WTC11 (cell line): Measurements from ENCODE around the gene AQP12A. TPM values are rescaled to one million over a fixed set of nuclear protein-coding genes. Genes with fewer than 3 reads are reported as not detected.

Experiments used
- ATAC-seq: fragments of 200-7000 bp; cut with Tn5 transposase; 2 replicates; pipeline ENCODE4 v1.10.0; 2021; ENCODE audit warnings: mild to moderate bottlenecking, moderate library complexity
- CTCF ChIA-PET: fragments of 300-600 bp; sonication (Branson Sonifier 250); formaldehyde crosslinking; loops from one replicate; lab custom pipeline; 2021; ENCODE audit warnings: antibody characterized with exemption; lab: Charles Lee
- POLR2A ChIA-PET: fragments of 350-600 bp; sonication (Branson Sonifier 250); formaldehyde crosslinking; loops from one replicate; lab custom pipeline; 2021; ENCODE audit warnings: antibody characterized with exemption; lab: Charles Lee
- DNase-seq: peaks from one replicate; pipeline ENCODE4 v3.0.0; 2021; ENCODE audit warnings: low spot score
- H3K27ac Mint-ChIP-seq: 2 replicates; pipeline ENCODE4 v1.8.0; 2021; ENCODE audit warnings: mixed read lengths
- H3K27me3 Mint-ChIP-seq: 2 replicates; pipeline ENCODE4 v1.8.0; 2021; ENCODE audit warnings: low read depth, mild to moderate bottlenecking, moderate library complexity, mixed read lengths
- H3K36me3 Mint-ChIP-seq: 2 replicates; pipeline ENCODE4 v1.8.0; 2021; ENCODE audit warnings: mixed read lengths
- H3K4me1 Mint-ChIP-seq: 2 replicates; pipeline ENCODE4 v1.8.0; 2022; ENCODE audit warnings: mixed read lengths
- H3K4me3 Mint-ChIP-seq: 2 replicates; pipeline ENCODE4 v1.8.0; 2021; ENCODE audit warnings: mild to moderate bottlenecking, moderate library complexity, mixed read lengths
- H3K9me3 Mint-ChIP-seq: 2 replicates; pipeline ENCODE4 v1.8.0; 2021; ENCODE audit warnings: mixed read lengths
- ATF1 ChIP-seq: sonication (generic); formaldehyde crosslinking; IDR thresholded peaks from 2 replicates; pipeline ENCODE4 v1.8.1; 2023; ENCODE audit warnings: mild to moderate bottlenecking, moderate library complexity, missing genetic modification reagents
- CBFB ChIP-seq: sonication (generic); formaldehyde crosslinking; IDR thresholded peaks from 2 replicates; pipeline ENCODE4 v1.8.1; 2022; ENCODE audit warnings: mild to moderate bottlenecking, low read depth, missing genetic modification reagents
- CREB1 ChIP-seq: sonication (generic); formaldehyde crosslinking; IDR thresholded peaks from 2 replicates; pipeline ENCODE4 v1.8.0; 2023; ENCODE audit warnings: mild to moderate bottlenecking, missing genetic modification reagents
- FOXJ3 ChIP-seq: sonication (generic); formaldehyde crosslinking; IDR thresholded peaks from 2 replicates; pipeline ENCODE4 v1.9.0; 2021; ENCODE audit warnings: missing genetic modification reagents, mild to moderate bottlenecking, borderline replicate concordance
- FOXK1 ChIP-seq: sonication (generic); formaldehyde crosslinking; IDR thresholded peaks from 2 replicates; pipeline ENCODE4 v1.8.0; 2022; ENCODE audit warnings: mild to moderate bottlenecking, moderate library complexity, missing genetic modification reagents
- GTF2I ChIP-seq: fragments of 250-450 bp; sonication (Bioruptor Pico); conservative IDR thresholded peaks from 2 replicates; pipeline ENCODE4 v1.4.0; 2021; ENCODE audit warnings: mild to moderate bottlenecking
- MXD4 ChIP-seq: fragments of 250-450 bp; sonication (Bioruptor Pico); IDR thresholded peaks from 2 replicates; pipeline ENCODE4 v1.8.0; 2021; ENCODE audit warnings: mild to moderate bottlenecking, moderate library complexity, borderline replicate concordance
- NFE2L1 ChIP-seq: sonication (generic); formaldehyde crosslinking; IDR thresholded peaks from 2 replicates; pipeline ENCODE4 v1.8.1; 2023; ENCODE audit warnings: missing genetic modification reagents
- NFYB ChIP-seq: sonication (generic); formaldehyde crosslinking; conservative IDR thresholded peaks from 2 replicates; pipeline ENCODE4 v1.8.0; 2022; ENCODE audit warnings: low read depth, missing genetic modification reagents
- NR1H2 ChIP-seq: sonication (generic); formaldehyde crosslinking; IDR thresholded peaks from 2 replicates; pipeline ENCODE4 v1.9.0; 2021; ENCODE audit warnings: mild to moderate bottlenecking, moderate library complexity, missing genetic modification reagents
- RELA ChIP-seq: sonication (generic); formaldehyde crosslinking; IDR thresholded peaks from 2 replicates; pipeline ENCODE4 v1.8.1; 2022; ENCODE audit warnings: missing genetic modification reagents, mild to moderate bottlenecking, borderline replicate concordance
- SMAD4 ChIP-seq: sonication (generic); formaldehyde crosslinking; IDR thresholded peaks from 2 replicates; pipeline ENCODE4 v1.8.0; 2022; ENCODE audit warnings: mild to moderate bottlenecking, missing genetic modification reagents
- ZBTB21 ChIP-seq: sonication (generic); formaldehyde crosslinking; IDR thresholded peaks from 2 replicates; pipeline ENCODE4 v1.8.1; 2023; ENCODE audit warnings: mild to moderate bottlenecking, missing genetic modification reagents, borderline replicate concordance
- total RNA-seq: library from RNA; stranded (reverse); gene quantifications from 3 replicates; pipeline ENCODE4 v1.2.3, GENCODE V29; 2021
- TF ChIP-seq, protein P1 (sequence below): sonication (generic); formaldehyde crosslinking; conservative IDR thresholded peaks from 2 replicates; pipeline ENCODE4 v1.8.1; 2022; ENCODE audit warnings: mild to moderate bottlenecking, missing genetic modification reagents
- TF ChIP-seq, protein P2 (sequence below): sonication (generic); formaldehyde crosslinking; IDR thresholded peaks from 2 replicates; pipeline ENCODE4 v1.8.1; 2023; ENCODE audit warnings: mild to moderate bottlenecking, missing genetic modification reagents, borderline replicate concordance
- TF ChIP-seq, protein P3 (sequence below): sonication (generic); formaldehyde crosslinking; IDR thresholded peaks from 2 replicates; pipeline ENCODE4 v1.8.1; 2023; ENCODE audit warnings: mild to moderate bottlenecking, missing genetic modification reagents
- TF ChIP-seq, protein P4 (sequence below): sonication (generic); formaldehyde crosslinking; IDR thresholded peaks from 2 replicates; pipeline ENCODE4 v1.8.1; 2023; ENCODE audit warnings: mild to moderate bottlenecking, missing genetic modification reagents, moderate library complexity
- TF ChIP-seq, protein P5 (sequence below): sonication (generic); formaldehyde crosslinking; IDR thresholded peaks from 2 replicates; pipeline ENCODE4 v1.8.0; 2023; ENCODE audit warnings: mild to moderate bottlenecking, missing genetic modification reagents
- TF ChIP-seq, protein P6 (sequence below): sonication (generic); formaldehyde crosslinking; IDR thresholded peaks from 2 replicates; pipeline ENCODE4 v1.8.0; 2022; ENCODE audit warnings: missing genetic modification reagents

Gene AQP12A
- total RNA-seq, 1 experiment from 2014 or later, result not detected

DNA sequence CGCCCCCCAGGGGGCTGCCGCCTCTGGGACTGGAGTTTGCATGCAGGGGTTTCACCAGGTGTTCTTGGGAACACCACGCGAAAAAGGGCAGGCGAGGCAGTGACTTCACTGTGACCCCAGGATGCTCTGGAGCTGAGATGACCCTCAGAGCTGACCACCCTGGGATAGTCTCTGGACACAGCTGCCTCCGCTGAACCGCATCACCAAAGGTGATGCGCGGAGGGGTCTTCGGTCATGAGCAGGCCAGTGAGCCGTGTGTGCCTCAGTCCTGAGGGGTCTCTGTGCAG is 48.9 kb upstream of the AQP12A start:
- H3K4me1 Mint-ChIP-seq, result no peaks in the 10 kb centered on the region
- POLR2A ChIA-PET, result no interaction called here
- H3K4me3 Mint-ChIP-seq, result no peak overlapping the region
- H3K36me3 Mint-ChIP-seq, result no peaks in the 10 kb centered on the region
- DNase-seq, result no peak
- no peaks in the 10 kb centered on the region for H3K9me3 Mint-ChIP-seq
- no peak overlapping the region for H3K27ac Mint-ChIP-seq
- TF ChIP-seq, protein P1, sequence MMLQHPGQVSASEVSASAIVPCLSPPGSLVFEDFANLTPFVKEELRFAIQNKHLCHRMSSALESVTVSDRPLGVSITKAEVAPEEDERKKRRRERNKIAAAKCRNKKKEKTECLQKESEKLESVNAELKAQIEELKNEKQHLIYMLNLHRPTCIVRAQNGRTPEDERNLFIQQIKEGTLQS, result no peak
- TF ChIP-seq, protein P2, sequence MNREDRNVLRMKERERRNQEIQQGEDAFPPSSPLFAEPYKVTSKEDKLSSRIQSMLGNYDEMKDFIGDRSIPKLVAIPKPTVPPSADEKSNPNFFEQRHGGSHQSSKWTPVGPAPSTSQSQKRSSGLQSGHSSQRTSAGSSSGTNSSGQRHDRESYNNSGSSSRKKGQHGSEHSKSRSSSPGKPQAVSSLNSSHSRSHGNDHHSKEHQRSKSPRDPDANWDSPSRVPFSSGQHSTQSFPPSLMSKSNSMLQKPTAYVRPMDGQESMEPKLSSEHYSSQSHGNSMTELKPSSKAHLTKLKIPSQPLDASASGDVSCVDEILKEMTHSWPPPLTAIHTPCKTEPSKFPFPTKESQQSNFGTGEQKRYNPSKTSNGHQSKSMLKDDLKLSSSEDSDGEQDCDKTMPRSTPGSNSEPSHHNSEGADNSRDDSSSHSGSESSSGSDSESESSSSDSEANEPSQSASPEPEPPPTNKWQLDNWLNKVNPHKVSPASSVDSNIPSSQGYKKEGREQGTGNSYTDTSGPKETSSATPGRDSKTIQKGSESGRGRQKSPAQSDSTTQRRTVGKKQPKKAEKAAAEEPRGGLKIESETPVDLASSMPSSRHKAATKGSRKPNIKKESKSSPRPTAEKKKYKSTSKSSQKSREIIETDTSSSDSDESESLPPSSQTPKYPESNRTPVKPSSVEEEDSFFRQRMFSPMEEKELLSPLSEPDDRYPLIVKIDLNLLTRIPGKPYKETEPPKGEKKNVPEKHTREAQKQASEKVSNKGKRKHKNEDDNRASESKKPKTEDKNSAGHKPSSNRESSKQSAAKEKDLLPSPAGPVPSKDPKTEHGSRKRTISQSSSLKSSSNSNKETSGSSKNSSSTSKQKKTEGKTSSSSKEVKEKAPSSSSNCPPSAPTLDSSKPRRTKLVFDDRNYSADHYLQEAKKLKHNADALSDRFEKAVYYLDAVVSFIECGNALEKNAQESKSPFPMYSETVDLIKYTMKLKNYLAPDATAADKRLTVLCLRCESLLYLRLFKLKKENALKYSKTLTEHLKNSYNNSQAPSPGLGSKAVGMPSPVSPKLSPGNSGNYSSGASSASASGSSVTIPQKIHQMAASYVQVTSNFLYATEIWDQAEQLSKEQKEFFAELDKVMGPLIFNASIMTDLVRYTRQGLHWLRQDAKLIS (CRISPR knock-in tag), result no peak
- TF ChIP-seq FOXJ3 (CRISPR knock-in tag), result no peak
- TF ChIP-seq, protein P3, sequence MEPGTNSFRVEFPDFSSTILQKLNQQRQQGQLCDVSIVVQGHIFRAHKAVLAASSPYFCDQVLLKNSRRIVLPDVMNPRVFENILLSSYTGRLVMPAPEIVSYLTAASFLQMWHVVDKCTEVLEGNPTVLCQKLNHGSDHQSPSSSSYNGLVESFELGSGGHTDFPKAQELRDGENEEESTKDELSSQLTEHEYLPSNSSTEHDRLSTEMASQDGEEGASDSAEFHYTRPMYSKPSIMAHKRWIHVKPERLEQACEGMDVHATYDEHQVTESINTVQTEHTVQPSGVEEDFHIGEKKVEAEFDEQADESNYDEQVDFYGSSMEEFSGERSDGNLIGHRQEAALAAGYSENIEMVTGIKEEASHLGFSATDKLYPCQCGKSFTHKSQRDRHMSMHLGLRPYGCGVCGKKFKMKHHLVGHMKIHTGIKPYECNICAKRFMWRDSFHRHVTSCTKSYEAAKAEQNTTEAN (CRISPR knock-in tag), result no peak
- TF ChIP-seq, protein P4, sequence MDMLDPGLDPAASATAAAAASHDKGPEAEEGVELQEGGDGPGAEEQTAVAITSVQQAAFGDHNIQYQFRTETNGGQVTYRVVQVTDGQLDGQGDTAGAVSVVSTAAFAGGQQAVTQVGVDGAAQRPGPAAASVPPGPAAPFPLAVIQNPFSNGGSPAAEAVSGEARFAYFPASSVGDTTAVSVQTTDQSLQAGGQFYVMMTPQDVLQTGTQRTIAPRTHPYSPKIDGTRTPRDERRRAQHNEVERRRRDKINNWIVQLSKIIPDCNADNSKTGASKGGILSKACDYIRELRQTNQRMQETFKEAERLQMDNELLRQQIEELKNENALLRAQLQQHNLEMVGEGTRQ (CRISPR knock-in tag), result no peak
- TF ChIP-seq GTF2I (CRISPR knock-in tag), result no peak
- TF ChIP-seq, protein P5, sequence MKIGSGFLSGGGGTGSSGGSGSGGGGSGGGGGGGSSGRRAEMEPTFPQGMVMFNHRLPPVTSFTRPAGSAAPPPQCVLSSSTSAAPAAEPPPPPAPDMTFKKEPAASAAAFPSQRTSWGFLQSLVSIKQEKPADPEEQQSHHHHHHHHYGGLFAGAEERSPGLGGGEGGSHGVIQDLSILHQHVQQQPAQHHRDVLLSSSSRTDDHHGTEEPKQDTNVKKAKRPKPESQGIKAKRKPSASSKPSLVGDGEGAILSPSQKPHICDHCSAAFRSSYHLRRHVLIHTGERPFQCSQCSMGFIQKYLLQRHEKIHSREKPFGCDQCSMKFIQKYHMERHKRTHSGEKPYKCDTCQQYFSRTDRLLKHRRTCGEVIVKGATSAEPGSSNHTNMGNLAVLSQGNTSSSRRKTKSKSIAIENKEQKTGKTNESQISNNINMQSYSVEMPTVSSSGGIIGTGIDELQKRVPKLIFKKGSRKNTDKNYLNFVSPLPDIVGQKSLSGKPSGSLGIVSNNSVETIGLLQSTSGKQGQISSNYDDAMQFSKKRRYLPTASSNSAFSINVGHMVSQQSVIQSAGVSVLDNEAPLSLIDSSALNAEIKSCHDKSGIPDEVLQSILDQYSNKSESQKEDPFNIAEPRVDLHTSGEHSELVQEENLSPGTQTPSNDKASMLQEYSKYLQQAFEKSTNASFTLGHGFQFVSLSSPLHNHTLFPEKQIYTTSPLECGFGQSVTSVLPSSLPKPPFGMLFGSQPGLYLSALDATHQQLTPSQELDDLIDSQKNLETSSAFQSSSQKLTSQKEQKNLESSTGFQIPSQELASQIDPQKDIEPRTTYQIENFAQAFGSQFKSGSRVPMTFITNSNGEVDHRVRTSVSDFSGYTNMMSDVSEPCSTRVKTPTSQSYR (CRISPR knock-in tag), result no peak
- TF ChIP-seq MXD4, result no peak
- no peak for TF ChIP-seq NFE2L1
- TF ChIP-seq NR1H2 (CRISPR knock-in tag), result no peak
- no peak for TF ChIP-seq FOXK1 (CRISPR knock-in tag)
- TF ChIP-seq NFYB (CRISPR knock-in tag), result no peak
- TF ChIP-seq RELA (CRISPR knock-in tag), result no peak
- no peak for TF ChIP-seq ZBTB21 (CRISPR knock-in tag)
- TF ChIP-seq, protein P6, sequence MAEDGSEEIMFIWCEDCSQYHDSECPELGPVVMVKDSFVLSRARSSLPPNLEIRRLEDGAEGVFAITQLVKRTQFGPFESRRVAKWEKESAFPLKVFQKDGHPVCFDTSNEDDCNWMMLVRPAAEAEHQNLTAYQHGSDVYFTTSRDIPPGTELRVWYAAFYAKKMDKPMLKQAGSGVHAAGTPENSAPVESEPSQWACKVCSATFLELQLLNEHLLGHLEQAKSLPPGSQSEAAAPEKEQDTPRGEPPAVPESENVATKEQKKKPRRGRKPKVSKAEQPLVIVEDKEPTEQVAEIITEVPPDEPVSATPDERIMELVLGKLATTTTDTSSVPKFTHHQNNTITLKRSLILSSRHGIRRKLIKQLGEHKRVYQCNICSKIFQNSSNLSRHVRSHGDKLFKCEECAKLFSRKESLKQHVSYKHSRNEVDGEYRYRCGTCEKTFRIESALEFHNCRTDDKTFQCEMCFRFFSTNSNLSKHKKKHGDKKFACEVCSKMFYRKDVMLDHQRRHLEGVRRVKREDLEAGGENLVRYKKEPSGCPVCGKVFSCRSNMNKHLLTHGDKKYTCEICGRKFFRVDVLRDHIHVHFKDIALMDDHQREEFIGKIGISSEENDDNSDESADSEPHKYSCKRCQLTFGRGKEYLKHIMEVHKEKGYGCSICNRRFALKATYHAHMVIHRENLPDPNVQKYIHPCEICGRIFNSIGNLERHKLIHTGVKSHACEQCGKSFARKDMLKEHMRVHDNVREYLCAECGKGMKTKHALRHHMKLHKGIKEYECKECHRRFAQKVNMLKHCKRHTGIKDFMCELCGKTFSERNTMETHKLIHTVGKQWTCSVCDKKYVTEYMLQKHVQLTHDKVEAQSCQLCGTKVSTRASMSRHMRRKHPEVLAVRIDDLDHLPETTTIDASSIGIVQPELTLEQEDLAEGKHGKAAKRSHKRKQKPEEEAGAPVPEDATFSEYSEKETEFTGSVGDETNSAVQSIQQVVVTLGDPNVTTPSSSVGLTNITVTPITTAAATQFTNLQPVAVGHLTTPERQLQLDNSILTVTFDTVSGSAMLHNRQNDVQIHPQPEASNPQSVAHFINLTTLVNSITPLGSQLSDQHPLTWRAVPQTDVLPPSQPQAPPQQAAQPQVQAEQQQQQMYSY (CRISPR knock-in tag), result no peak
- TF ChIP-seq CREB1 (CRISPR knock-in tag), result no peak
- TF ChIP-seq SMAD4, result no peak
- no peak for TF ChIP-seq ATF1 (CRISPR knock-in tag)
- no peak for TF ChIP-seq CBFB (CRISPR knock-in tag)
- ATAC-seq, result no peak
- H3K27me3 Mint-ChIP-seq, result peaks cover 3% of the 10 kb centered on the region; the same call in 1 of the 2 replicates
- CTCF ChIA-PET, result no interaction called here
